ENCODE measurements around the gene RDH16.

DNA sequence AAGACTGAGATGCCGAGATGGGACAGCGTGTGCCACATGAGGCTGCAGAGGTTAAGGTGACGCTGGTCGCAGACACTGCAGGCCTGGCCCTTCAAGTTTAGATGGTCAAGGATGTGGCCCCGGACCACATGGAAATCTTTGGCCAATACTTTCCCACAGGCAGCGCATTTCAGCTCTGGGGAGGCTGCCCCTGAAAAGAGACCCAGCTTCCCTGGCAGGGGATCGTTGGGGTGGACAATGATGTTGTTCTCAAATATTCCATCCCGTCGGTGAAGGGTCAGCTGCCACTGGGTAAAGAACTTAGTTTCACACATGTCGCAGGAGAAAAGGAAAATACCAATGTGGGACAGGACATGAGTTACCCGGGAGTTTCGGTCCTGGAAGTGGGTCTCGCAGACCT lies 46.0 kb upstream of the RDH16 start:
- TF ChIP-seq CTCF (conservative IDR thresholded peaks at IDR 0.05; ENCODE audit: low read depth in 2 of 2) (no peak), EZH2 (IDR thresholded peaks at IDR 0.05; ENCODE audit: low read depth, unreplicated experiment) (no peak), ZNF114 (CRISPR knock-in tag; IDR thresholded peaks at IDR 0.05) (no peak), POLR2AphosphoS5 (IDR thresholded peaks at IDR 0.05; ENCODE audit: low read depth) (no peak), ZNF331 (CRISPR knock-in tag; IDR thresholded peaks at IDR 0.05; ENCODE audit: low read depth) (no peak), EZH2phosphoT487 (IDR thresholded peaks at IDR 0.05; ENCODE audit: unreplicated experiment) (no peak), CREB1 (CRISPR knock-in tag; IDR thresholded peaks at IDR 0.05; ENCODE audit: low read depth) (no peak), JUNB (IDR thresholded peaks at IDR 0.05; ENCODE audit: unreplicated experiment) (no peak)
- TF ChIP-seq, protein P1, sequence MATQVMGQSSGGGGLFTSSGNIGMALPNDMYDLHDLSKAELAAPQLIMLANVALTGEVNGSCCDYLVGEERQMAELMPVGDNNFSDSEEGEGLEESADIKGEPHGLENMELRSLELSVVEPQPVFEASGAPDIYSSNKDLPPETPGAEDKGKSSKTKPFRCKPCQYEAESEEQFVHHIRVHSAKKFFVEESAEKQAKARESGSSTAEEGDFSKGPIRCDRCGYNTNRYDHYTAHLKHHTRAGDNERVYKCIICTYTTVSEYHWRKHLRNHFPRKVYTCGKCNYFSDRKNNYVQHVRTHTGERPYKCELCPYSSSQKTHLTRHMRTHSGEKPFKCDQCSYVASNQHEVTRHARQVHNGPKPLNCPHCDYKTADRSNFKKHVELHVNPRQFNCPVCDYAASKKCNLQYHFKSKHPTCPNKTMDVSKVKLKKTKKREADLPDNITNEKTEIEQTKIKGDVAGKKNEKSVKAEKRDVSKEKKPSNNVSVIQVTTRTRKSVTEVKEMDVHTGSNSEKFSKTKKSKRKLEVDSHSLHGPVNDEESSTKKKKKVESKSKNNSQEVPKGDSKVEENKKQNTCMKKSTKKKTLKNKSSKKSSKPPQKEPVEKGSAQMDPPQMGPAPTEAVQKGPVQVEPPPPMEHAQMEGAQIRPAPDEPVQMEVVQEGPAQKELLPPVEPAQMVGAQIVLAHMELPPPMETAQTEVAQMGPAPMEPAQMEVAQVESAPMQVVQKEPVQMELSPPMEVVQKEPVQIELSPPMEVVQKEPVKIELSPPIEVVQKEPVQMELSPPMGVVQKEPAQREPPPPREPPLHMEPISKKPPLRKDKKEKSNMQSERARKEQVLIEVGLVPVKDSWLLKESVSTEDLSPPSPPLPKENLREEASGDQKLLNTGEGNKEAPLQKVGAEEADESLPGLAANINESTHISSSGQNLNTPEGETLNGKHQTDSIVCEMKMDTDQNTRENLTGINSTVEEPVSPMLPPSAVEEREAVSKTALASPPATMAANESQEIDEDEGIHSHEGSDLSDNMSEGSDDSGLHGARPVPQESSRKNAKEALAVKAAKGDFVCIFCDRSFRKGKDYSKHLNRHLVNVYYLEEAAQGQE (IDR thresholded peaks at IDR 0.05; ENCODE audit: unreplicated experiment): no peak

All from GM23338 (cell line).